Progenitor cell of endocrine pancreas (in vitro differentiated cells): Measurements from ENCODE around the gene ALDH8A1. TPM values are rescaled to one million over a fixed set of nuclear protein-coding genes. Genes with fewer than 3 reads are reported as not detected.

ENCODE experiments used
- DNase-seq: peaks from one replicate; pipeline ENCODE4 v3.0.0; 2021; ENCODE audit warnings: low spot score; ENCODE audit not compliant: unreplicated experiment
- H3K27ac Mint-ChIP-seq: 2 replicates; pipeline ENCODE4 v1.8.0; 2021; ENCODE audit warnings: mild to moderate bottlenecking, moderate library complexity, mixed read lengths
- H3K27me3 Mint-ChIP-seq: 2 replicates; pipeline ENCODE4 v1.8.0; 2021; ENCODE audit warnings: mixed read lengths
- H3K36me3 Mint-ChIP-seq: 2 replicates; pipeline ENCODE4 v1.8.0; 2022; ENCODE audit warnings: mixed read lengths; ENCODE audit not compliant: insufficient read depth
- H3K4me1 Mint-ChIP-seq: 2 replicates; pipeline ENCODE4 v1.8.0; 2021; ENCODE audit warnings: low read depth, mixed read lengths
- H3K4me3 Mint-ChIP-seq: 2 replicates; pipeline ENCODE4 v1.8.0; 2021; ENCODE audit warnings: low read depth, mild to moderate bottlenecking, moderate library complexity, mixed read lengths
- H3K9me3 Mint-ChIP-seq: 2 replicates; pipeline ENCODE4 v1.8.0; 2021; ENCODE audit warnings: low read depth, mixed read lengths
- total RNA-seq: library from RNA; stranded (reverse); gene quantifications from 2 replicates; pipeline ENCODE4 v1.2.1, GENCODE V29; 2021
- TF ChIP-seq, protein P1 (sequence below): fragments of 200-600 bp; sonication (generic); IDR thresholded peaks from one replicate; pipeline ENCODE4 v1.5.0; 2021; ENCODE audit warnings: antibody characterized with exemption, mild to moderate bottlenecking; ENCODE audit not compliant: unreplicated experiment

Gene ALDH8A1
- total RNA-seq, 1 donor from 2014 or later, result 1.5 TPM

DNA sequence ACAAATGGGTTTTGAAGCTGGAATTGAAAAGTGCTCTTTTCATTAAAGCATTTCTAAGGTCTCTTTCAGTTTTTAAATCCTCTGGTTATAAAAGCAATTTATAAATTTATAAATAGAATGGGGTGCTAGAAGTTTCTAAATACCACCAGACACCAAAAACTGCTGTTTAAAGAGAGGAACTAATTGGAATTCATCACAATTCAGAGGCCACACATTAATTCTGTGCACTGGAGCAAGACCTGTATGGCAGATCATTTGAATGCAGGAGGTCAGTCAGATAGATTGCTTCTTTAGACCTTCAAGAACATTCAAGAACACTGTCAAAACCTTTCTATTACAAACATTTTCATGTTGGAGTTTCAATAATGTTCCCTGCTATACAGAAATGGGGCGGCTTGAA lies 55.1 kb downstream of the ALDH8A1 start:
- Mint-ChIP-seq H3K36me3 (peaks cover 3% of the 10 kb centered on the region), H3K9me3 (peaks cover 9% of the 10 kb centered on the region), H3K4me1 (no peaks in the 10 kb centered on the region), H3K4me3 (no peak overlapping the region), H3K27ac (no peak overlapping the region), H3K27me3 (peaks cover 6% of the 10 kb centered on the region)
- TF ChIP-seq, protein P1, sequence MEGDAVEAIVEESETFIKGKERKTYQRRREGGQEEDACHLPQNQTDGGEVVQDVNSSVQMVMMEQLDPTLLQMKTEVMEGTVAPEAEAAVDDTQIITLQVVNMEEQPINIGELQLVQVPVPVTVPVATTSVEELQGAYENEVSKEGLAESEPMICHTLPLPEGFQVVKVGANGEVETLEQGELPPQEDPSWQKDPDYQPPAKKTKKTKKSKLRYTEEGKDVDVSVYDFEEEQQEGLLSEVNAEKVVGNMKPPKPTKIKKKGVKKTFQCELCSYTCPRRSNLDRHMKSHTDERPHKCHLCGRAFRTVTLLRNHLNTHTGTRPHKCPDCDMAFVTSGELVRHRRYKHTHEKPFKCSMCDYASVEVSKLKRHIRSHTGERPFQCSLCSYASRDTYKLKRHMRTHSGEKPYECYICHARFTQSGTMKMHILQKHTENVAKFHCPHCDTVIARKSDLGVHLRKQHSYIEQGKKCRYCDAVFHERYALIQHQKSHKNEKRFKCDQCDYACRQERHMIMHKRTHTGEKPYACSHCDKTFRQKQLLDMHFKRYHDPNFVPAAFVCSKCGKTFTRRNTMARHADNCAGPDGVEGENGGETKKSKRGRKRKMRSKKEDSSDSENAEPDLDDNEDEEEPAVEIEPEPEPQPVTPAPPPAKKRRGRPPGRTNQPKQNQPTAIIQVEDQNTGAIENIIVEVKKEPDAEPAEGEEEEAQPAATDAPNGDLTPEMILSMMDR, result no peak
- no peak for DNase-seq

DNA sequence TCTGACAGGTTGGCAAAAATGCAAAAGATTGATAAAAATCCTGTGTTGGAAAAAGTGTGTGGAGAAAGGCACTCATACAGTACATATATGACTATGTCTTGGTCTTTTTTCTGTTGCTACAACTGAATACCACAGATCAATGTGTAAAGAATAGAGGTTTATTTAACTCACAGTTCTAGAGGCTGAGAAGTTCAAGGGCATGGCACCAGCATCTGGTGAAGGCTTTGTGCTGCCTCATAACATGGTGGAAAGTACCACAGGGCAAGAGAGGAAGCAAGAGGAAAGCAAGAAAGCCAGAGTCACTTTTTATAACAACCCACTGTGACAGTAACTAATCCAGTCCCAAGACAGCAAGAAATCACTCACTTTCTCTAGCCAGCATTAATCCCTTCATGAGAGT lies 57.5 kb downstream of the ALDH8A1 start:
- no peak for DNase-seq
- H3K36me3 Mint-ChIP-seq, result peaks cover 3% of the 10 kb centered on the region
- no peak overlapping the region for H3K4me3 Mint-ChIP-seq
- no peak overlapping the region for H3K27ac Mint-ChIP-seq
- peaks cover 9% of the 10 kb centered on the region for H3K27me3 Mint-ChIP-seq
- H3K4me1 Mint-ChIP-seq, result no peaks in the 10 kb centered on the region
- H3K9me3 Mint-ChIP-seq, result peaks cover 9% of the 10 kb centered on the region
- TF ChIP-seq, protein P1, result no peak

DNA sequence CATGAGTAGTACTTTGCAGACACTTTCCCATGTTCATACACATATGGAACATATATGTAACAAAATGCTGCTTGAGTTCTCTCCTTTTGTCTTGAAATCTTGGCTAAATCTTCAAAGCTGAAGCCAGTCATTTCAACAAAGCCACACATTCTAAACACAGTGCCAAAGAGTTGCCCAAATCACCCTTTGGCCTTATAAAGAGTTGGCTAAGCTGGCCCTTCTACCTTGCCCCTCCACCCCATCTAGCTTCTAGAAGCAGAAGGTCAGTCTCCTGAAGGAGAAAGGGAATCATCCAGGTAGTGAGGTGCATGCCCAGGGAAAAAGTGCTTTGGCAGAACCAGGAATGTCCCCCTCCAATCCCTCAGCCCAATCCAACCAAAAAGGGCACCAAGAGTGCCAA lies 58.3 kb downstream of the ALDH8A1 start:
- Mint-ChIP-seq H3K9me3 (peaks cover 9% of the 10 kb centered on the region), H3K36me3 (peaks cover 3% of the 10 kb centered on the region), H3K4me3 (no peak overlapping the region), H3K4me1 (no peaks in the 10 kb centered on the region), H3K27me3 (peaks cover 9% of the 10 kb centered on the region), H3K27ac (no peak overlapping the region)
- no peak for DNase-seq
- TF ChIP-seq, protein P1, result no peak

DNA sequence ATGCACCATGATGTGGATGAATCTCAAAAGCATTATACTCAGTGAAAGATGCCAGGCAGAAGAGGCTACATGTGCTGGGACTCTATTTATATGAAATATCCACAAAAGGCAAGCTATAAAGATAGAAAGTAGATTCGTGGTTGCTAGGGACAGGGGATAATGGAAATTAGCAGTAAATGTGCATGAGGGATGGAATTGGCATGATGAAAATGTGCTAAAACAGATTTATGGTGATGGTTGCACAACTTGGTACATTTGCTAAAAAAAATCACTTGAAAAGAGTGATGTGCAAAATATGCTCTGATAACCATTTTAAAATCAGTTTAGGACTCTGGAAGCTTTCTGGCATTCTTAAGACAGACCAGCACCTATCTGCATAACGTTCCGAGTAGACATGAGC lies 61.6 kb downstream of the ALDH8A1 start:
- H3K4me1 Mint-ChIP-seq, result no peaks in the 10 kb centered on the region
- no peak overlapping the region for H3K4me3 Mint-ChIP-seq
- no peak for DNase-seq
- TF ChIP-seq, protein P1, result no peak
- H3K27me3 Mint-ChIP-seq, result peaks cover 5% of the 10 kb centered on the region
- H3K27ac Mint-ChIP-seq, result no peak overlapping the region
- peaks cover 3% of the 10 kb centered on the region for H3K36me3 Mint-ChIP-seq
- H3K9me3 Mint-ChIP-seq, result peaks cover 13% of the 10 kb centered on the region

DNA sequence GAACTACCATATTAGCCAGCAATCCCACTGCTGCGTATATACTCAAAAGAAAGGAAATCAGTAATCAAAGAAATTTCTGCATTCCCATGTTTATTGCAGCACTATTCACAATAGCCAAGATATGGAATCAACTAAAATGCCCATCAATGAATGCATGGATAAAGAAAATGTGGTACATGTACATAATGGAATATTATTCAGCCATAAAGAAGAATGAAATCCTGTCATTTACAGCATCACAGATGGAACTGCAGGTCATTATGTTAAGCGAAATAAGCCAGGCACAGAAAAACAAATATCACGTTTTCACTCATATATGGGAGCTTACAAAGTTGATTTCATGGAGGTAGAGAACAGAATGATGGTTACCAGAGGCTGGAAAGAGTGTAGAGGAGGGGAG lies 65.1 kb downstream of the ALDH8A1 start:
- no peaks in the 10 kb centered on the region for H3K36me3 Mint-ChIP-seq
- peaks cover 3% of the 10 kb centered on the region for H3K9me3 Mint-ChIP-seq
- H3K27me3 Mint-ChIP-seq, result peaks cover 7% of the 10 kb centered on the region
- H3K4me1 Mint-ChIP-seq, result no peaks in the 10 kb centered on the region
- no peak overlapping the region for H3K27ac Mint-ChIP-seq
- no peak overlapping the region for H3K4me3 Mint-ChIP-seq
- TF ChIP-seq, protein P1, result no peak
- no peak for DNase-seq
